Anterior cingulate cortex (tissue), 58 donors: ENCODE measurements around the gene TMBIM1.

Experiments
- DNase-seq, 58 donors: peaks; one replicate each; lab custom pipeline; 2025; lab: John Stamatoyannopoulos, UW

The TMBIM1 gene

GRCh38 chr2:218229851-218230250, 62.5 kb downstream of the TMBIM1 start:
- DNase-seq = no peak

GRCh38 chr2:218229239-218229638, 63.1 kb downstream of the TMBIM1 start:
- DNase-seq = no peak

GRCh38 chr2:218228366-218229090, 63.8 kb downstream of the TMBIM1 start:
- DNase-seq = no peak

- DNase-seq = no peak
These were observed 65.4 kb downstream of the TMBIM1 start for GRCh38 chr2:218226903-218227302.
